GM18873 (cell line): ENCODE results near the gene APOL2.
"Not testable (repeated sequence)": the region's sequence is repeated elsewhere in the genome, so short reads cannot be mapped to it uniquely, and the experiment has no call there.

Experiments used
- ATAC-seq: cut with Tn5 transposase; IDR thresholded peaks from one replicate; pipeline ENCODE4 v1.9.1; 2021; ENCODE audit warnings: mild to moderate bottlenecking, moderate library complexity, moderate number of reproducible peaks; ENCODE audit not compliant: unreplicated experiment, low FRiP score

The APOL2 gene, protein sequence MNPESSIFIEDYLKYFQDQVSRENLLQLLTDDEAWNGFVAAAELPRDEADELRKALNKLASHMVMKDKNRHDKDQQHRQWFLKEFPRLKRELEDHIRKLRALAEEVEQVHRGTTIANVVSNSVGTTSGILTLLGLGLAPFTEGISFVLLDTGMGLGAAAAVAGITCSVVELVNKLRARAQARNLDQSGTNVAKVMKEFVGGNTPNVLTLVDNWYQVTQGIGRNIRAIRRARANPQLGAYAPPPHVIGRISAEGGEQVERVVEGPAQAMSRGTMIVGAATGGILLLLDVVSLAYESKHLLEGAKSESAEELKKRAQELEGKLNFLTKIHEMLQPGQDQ

DNA sequence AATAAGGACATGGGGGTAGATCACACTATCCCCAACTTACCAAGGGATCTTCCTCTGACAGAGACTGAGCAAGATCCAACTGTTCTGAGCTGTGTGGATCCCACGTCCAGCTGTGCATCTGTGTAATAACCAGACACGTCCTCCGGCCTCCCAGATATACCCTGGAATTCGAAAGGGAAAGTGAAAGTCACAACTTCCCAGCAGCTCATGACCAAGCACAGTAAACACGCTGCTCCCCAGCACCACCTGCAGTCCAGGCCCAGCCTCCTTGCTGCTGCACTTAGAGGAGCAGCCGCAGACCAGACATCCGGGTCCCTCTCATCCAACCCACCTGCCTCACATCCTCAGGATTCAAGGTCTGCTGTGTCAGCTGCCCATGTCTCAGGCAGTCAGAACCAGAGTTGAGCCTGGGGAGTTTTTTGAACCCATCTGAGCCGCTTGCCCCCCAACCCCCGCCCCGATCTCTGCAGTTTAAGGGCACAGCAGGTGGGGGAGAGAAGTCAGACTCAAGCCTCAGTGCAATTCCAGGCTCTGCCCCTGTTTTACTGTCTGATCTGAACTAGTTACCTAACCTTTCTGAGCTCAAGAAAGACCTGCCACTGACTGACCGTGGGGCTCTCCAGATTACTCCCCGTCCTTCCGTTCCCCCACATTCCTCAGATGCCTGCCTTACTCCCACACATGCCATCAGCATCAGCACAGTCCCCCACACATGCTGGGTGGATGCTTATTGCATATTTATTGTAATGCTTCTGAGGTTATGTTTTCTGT is at the start of gene APOL2:
Gene APOL2, minus strand, starts transcription at position 127 of the 771 bp plus-strand sequence. CDS start 6,365 bp downstream, outside the sequence.
- peak; percentile 91 for ATAC-seq

DNA sequence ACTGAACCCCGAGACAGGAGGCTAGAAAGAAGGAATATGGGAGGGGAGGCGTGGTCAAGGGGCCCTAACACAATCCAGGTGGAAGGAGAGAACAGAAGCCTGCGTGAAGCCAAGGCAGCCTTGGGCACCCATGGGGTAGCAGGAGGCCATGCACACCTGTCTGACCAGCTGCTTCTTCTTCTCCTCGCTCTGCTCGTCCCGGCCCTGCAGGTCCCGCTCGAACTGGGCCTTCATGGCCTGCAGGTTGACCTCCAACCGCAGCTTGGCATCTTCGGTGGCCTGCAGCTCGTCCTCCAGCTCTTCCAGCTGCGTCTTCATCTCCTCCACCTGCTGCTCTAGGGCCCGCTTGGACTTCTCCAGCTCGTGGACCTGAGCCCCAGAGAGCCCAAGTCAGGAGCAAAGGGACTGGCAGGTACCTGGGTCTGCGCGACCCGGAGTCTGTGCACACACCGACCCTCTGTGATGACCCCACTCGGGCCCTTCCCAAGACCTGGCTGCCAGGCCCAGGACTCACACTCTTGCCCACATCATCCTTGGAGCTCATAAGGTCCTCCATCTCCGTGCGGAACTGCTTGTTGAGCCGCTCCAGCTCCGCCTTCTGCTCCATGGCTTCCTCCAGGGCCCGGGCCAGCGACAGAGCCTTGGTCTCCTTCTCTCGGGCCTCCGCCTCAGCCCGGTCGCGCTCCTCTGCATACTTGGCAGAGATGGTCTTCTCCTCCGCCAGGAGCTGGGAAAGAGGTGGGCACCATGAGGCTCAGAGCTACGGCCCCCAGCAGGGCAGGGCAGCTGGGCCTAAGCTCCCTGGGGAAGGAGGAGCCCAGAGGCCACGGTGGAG is 49.5 kb upstream of the APOL2 start:
- no peak for ATAC-seq

DNA sequence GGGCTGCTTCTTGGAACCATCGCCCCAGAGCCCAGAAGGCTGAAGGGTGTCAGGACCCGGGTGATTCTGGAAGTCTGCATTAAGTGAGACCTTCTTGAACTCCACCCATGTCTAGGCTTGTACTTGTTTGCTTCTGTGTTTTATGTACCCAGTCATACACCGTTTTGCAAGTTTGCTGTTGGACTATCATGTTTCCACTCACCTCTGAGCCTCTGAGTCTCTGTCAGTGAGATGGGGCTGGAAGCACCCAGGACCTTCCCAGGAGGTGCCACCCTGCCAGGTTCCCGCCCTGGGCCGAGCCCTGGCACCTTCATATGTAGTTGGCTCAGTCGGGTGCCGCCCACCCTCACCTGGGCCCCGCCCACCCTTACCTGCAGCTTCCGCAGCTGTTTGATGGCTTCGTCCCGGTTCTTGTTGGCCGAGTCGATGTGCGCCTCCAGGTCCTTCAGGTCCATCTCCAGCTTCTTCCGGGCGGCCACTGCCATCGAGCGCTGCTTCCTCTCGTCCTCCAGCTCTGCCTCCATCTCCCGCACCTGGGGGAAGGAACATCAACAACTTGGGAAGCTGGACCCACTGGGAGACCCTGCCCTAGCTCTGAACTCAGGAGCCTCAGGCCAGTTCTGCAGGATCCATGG is 48.7 kb upstream of the APOL2 start:
- ATAC-seq: no peak

DNA sequence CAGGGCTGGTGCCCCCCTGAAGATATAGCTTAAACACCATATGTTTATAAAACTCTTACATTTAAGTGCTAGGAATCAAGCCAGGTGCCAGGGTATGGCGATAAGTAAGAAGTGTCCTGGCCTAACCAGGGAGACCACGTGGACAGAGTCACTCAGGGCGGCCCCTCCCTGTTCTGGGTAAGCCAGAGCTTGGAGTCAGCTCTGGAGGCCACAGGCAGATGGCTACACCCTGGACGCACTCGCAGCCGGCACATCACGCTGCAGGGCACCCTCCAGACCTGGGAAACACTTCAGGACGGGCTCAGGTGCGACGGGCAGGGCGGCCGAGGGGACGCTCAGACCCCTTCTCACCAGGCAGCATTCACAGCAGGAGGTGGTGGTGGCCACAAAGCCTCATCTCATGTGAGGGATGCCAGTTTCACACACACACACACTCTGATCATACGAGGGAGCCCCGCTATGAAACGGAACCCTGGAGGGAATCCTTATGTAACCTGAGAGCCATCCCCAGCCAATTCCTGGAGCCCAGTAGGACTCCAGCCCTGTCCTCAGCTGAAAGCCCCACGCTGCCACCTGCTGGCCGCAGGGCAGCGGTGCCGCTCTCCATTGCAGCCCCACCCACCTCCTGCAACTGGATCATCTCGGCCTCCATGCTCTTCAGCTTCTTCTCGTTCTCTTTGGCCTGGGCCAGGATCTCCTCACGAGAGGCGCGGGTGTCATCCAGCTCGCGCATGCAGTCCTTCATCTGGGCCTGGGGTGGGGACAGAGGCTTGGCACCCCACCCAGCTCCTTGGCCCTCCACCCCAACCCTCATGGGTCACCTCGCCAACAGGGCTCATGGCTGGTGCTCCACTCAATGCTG is 47.0 kb upstream of the APOL2 start:
- no peak for ATAC-seq

DNA sequence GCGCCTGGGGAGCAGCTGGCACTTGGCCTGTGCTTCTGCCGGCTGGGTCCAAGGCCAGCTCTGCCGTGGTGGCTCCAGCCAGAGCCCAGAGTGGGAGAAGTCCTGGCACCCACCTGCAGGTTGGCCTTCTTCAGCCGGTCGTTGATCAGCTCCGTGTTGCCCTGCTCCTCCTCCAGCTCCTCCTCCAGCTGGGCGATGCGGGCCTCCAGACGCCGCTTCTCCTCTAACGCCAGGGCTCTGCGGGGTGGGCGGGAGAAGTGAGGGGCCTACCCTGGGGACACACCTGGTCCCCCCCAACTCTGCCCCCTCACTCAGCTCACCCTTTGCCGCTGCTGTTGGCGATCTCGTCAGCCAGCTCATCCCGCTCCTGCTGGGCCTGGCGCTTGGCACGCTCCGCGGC is 46.2 kb upstream of the APOL2 start:
- ATAC-seq: no peak

DNA sequence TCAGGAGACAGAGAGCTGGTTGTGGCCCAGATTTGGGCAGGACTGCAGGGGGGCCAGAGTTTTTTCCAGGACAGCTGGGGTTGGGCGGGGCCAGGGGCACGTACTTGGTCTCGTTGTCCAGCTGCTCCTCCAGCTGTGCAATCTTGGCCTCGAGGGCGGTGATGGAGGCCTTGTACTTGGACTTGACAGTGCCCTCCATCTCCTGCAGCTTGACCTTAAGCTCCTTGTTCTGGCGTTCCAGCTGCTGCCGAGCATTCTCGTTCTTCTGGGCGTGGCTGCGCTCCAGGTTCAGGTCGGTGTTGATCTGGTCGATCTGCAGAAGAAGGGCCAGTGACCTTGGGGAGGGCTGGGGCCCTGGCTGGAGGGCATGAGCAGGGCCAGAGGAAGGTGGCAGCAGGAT is 45.7 kb upstream of the APOL2 start:
- no peak for ATAC-seq

DNA sequence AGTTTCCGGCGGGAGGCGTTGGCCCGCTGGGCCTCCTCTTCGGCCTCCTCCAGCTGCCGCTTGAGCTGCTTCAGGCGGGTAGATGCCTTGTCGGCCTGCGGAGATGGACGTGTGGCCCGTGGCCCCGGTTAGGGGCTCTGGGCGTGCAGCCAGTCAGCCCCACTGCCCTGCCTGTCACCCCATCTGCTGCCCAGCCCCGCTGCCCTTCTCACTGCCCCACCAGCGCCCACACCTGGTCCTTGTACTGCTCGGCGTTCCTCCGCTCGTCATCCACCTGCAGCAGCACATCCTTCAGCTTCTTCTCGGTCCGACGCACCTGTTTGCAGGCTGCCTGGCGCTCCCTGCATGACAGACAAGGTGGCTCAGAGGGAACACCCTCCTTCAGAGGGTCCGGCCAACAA is 44.8 kb upstream of the APOL2 start:
- no peak for ATAC-seq

DNA sequence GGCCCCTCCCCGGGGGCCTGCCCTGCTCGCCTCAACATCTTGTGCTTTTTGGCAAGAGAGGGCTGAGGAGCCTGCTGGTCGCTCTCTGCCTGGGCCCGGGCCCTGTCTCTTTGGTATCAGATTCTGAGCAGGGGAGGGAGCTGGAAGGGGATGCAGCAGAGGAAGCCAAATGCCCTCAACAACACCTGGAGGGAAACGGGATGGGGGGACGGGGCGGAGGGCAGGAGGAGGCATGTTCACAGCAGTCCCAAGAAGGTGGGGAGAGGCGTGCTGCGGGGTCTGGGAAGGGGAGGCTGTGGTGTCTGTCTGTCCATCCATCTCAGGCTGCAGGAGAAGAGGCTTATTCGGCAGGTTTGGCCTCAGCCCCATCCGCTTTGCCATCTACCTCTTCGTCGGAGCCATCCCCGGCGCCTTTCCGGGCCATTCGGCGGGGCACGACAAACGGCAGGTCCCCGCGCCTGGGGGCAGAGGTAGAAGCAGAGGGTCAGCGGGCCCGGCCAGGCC is 43.1 kb upstream of the APOL2 start:
- no peak for ATAC-seq

DNA sequence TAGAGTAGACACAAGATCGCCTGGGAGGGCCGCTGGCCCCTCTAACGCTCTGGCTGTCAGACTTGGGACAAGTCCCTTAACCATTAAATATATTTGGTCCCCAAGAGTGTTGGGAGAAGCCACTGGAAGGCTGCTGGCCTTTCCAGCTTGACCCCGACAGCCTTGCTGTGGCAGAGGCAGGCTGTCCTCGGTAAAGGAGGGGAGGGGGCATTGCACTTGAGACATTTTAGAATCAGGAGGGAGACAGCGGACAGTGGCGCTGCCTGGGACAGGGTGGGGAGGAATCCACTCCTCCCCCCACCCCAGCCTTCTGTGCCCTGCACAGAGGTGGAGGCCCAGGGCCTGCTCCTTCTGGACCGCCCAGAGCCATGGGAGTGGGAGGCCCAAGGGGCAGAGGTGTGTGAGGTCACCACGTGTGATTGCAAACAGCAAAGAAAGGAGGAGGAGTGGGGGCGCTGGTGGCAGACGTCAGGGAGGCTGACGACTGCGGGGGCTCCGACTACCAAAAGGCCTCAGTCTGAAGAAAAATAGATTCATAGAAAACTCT is 42.5 kb upstream of the APOL2 start:
- ATAC-seq: no peak

DNA sequence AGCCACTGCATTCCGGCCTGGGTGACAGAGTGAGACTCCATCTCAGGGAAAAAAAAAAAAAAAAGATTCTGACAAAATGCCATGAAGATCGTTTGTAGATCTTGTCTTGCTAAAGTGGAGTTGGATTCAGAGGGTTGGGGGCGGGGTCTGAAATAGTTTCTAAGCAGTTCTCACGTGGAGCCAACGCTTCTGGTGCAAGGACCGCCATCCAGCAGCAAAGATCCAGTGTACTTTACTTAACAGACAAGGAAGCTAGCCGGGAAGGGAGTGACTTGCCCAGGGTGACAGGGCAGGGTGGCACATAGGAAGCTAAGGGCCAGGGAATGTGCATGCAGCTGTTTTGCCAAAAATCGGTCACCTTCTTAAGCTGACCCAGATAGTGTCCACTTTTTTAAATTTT is 41.1 kb upstream of the APOL2 start:
- ATAC-seq: no peak

DNA sequence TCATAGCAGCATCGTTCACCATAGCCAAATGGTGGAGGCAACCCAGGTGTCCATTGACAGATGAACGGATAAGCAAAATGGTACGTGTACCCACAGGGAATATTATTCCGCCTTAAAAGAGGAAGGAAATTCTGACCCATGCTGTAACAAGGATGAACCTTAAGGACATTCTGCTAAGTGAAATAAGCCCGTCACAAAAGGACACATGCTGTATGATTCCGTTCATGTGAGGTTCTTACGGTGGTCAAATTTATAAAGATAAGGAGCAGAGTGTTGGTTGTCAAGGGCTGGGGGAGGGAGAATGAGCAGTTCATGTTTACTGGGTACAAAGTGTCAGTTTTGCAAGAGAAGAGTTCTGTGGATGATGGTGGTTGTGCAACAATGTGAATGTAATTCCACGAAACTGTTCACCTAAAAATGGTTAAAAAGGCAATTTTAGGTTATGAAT is 39.9 kb upstream of the APOL2 start:
- no peak for ATAC-seq

DNA sequence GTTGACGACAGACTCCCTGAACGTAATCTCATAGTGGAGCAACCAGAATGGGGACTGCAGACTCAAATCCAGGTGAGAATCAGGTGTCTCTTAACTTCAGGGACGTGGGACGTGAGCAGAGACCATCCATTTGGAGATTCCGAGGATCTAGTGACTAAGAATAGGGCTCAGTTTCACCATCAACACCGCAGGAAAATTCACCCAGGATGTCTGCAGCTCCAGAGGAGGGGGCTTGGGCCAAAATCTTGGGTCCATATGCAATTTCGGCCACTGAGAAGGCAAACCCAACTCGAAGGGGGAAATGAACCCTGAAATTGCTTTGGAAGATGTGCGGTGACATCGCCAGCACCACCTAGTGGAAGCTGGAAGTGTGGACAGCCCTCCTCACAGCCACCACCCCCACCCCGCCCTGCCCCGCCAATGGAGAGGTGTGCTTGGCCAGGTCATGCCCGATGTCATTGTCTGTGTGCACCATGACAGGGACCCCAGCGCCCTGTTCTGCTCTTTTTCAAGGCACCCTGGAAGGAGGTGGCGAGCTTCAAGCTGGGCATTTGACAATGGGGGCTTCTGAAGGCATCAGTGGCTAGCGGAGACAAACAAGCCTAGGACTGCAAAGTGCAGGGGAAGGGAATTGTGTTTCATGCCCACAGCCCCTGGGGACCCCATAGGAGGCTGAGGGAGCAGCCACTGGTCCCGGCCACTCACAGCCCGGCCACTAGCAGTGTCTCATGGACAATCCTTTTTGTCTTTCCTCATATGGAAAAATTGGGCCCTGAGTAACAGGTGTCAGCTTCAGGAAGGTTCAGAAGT is 38.4 kb upstream of the APOL2 start:
- no peak for ATAC-seq

DNA sequence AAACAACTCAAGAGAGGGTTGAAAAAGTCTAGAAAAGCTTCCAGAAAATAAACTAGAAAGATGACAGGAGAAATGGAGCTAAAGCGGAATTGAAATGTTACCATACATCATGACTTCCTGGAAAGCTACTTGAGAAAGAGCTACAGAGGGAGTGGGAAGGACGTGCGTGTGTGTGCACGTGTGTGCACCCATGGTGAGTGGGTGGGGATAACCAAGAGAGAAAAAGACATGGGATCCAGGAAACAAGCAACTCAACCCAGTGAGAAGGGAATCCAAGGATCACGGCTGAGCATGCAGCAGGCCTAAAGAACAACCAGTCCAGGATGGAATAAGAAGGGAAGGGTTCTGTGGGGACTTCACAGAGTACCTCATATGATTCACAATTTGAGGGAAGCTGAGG is 35.2 kb upstream of the APOL2 start:
- no peak for ATAC-seq

DNA sequence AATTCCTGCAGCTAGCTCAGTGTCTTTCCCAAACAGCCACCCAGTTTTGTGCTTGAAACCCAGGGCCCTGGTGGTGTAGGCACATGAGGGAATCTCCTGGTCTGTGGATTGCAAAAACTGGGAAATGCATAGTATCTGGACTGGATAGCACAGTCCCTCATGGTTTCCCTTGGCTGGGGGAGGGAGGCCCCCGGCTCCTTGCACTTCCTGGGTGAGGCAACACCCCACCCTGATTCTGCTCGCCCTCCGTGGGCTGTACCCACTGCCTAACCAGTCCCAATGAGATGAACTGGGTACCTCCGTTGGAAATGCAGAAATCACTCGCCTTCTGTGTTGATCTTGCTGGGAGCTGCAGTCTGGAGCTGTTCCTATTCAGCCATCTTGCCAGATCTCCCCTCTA is 32.6 kb upstream of the APOL2 start:
- not testable (repeated sequence) for ATAC-seq

DNA sequence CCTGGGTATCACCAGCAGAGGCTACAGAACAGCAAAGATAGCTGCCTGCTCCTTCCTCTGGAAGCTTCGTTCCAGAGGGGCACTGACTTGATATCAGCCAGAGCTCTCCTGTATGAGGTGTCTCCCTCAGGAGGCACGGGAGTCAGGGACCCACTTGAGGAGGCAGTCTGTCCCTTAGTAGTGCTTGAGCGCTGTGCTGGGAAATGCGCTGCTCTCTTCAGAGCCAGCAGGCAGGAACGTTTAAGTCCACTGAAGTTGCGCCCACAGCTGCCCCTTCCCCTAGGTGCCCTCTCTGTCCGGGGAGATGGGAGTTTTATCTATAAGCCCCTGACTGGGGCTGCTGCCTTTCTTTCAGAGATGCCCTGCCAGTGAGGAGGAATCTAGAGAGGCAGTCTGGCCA is 31.9 kb upstream of the APOL2 start:
- ATAC-seq: not testable (repeated sequence)

DNA sequence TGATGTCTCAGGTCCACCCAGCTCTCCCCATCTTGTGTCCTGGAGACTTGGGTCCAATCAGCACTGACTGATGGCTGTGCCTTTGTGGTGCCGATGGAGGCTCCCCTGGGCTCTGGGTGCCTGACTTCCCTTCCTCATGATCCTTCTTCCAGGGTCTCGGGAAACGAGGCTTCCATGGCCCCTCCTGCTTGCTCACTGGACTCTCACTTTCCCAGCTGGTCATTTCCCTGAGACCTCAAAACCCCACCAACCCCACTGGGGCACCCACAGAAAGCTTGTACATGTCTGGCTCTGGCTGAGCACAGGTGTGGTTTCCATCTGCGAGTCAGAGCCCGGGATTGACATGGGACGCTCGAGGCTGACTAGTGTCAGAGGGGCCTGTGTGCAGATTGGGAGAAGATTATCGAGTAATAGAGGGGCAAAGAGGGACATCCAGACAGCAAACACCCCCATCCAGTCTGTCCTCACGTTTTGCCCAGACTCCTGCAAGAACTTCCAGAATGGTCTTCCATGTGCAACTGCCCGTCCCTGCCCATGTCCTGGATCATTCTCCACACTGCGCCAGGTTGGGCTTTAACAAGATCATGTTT is 28.7 kb upstream of the APOL2 start:
- no peak for ATAC-seq

DNA sequence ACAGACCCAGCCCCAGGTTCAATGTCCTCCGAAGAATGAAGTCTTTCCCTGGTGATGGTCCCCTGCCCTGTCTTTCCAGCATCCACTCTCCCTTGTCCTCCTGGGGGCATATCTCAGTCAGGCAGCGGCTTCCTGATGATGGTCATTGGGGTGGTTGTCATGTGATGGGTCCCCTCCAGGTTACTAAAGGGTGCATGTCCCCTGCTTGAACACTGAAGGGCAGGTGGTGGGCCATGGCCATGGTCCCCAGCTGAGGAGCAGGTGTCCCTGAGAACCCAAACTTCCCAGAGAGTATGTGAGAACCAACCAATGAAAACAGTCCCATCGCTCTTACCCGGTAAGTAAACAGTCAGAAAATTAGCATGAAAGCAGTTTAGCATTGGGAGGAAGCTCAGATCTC is 27.7 kb upstream of the APOL2 start:
- ATAC-seq: no peak
